Gastrocnemius medialis (tissue), 4 donors: Measurements from ENCODE around the gene SEMA3G.

ENCODE experiments used
- CTCF ChIP-seq, 5 experiments: fragments of 450-650 bp in 3 of 5; fragments of 200-600 bp in 2 of 5; sonication (generic) in 2 of 5; IDR thresholded peaks in 4 of 5; conservative IDR thresholded peaks in 1 of 5; 1 replicate in 4 of 5; 2 replicates in 1 of 5; pipeline ENCODE4 v1.5.1; 2016 to 2019; ENCODE audit warnings: antibody characterized with exemption in 5 of 5, mild to moderate bottlenecking in 3 of 5, moderate library complexity in 3 of 5
- POLR2A ChIP-seq, 2 donors: fragments of 450-650 bp; IDR thresholded peaks; one replicate each; pipeline ENCODE4 v1.6.1; 2017; ENCODE audit warnings: antibody characterized with exemption in 2 of 2, mild to moderate bottlenecking in 2 of 2, moderate library complexity in 2 of 2

- TF ChIP-seq CTCF (IDR thresholded peaks at IDR 0.05 in 4 of 5, conservative IDR thresholded peaks at IDR 0.05 in 1 of 5) (no peak), POLR2A (IDR thresholded peaks at IDR 0.05) (no peak)
Observed at GRCh38 chr3:52473026-52473425, 28.1 kb upstream of the SEMA3G start.
